Heart left ventricle (tissue), 13 donors: Measurements from ENCODE around the gene MCM5.

Experiments
- POLR2A ChIP-seq, 2 donors: fragments of 450-650 bp; IDR thresholded peaks; one replicate each; pipeline ENCODE4 v1.6.1; 2017; ENCODE audit warnings: antibody characterized with exemption in 2 of 2, mild to moderate bottlenecking in 2 of 2, moderate library complexity in 2 of 2
- TF ChIP-seq, protein P1 (sequence below), 12 donors: fragments of 200-600 bp; sonication (generic) in 4 of 12; IDR thresholded peaks; one replicate each; pipeline versions ENCODE4 v1.5.0 to v1.8.0; 2018 to 2022; ENCODE audit warnings: antibody characterized with exemption in 12 of 12, mild to moderate bottlenecking in 5 of 12
- donor health status: ischemic (EF 13 %, LVEDD 7.1; RV severe dilation, severe dysfunction).
- donor health status: DM: no; HTN: yes; CAD: no.
- donor health status: DM: no; HTN: no; CAD: no.
- donor health status: ischemic (EF 25% LVEDD 6.9; RV normal size, moderate dysfunction).
- donor health status: ischemic (EF 25% LVEDD 5.7; RV mildly dilated, moderate dysfunction).
- donor health status: ischemic (EF 35%, LVEDD 5.7; RV mildly dilated, moderate dysfunction).
- donor health status: nonischemic (EF 11% LVEDD 7.7; RV severe dilation, severe dysfunction).
- donor health status: DM: yes; HTN: yes; CAD: no.
- donor health status: PGD.
- donor health status: ischemic (EF 29% LVEDD 5.4; RV normal size, mild dysfunction).
- donor health status: nonischemic (EF 23%, LVEDD 6.1; RV moderate dilation, normal function).

DNA sequence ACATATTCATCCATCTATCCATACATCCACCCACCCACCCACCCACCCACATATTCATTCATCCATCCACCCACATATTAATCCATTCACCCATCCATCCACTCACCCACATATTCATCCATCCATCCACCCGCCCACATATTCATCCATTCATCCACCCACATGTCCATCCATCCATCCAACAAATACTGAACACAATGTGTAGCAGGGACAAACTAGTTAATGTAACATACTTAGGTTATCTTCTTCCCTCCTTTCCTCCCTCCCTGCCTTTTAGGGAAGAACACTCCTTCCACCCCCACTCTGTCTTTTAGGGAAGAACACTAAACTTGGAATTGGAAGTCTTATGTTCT, 39.4 kb downstream of the MCM5 start:
- TF ChIP-seq, protein P1, sequence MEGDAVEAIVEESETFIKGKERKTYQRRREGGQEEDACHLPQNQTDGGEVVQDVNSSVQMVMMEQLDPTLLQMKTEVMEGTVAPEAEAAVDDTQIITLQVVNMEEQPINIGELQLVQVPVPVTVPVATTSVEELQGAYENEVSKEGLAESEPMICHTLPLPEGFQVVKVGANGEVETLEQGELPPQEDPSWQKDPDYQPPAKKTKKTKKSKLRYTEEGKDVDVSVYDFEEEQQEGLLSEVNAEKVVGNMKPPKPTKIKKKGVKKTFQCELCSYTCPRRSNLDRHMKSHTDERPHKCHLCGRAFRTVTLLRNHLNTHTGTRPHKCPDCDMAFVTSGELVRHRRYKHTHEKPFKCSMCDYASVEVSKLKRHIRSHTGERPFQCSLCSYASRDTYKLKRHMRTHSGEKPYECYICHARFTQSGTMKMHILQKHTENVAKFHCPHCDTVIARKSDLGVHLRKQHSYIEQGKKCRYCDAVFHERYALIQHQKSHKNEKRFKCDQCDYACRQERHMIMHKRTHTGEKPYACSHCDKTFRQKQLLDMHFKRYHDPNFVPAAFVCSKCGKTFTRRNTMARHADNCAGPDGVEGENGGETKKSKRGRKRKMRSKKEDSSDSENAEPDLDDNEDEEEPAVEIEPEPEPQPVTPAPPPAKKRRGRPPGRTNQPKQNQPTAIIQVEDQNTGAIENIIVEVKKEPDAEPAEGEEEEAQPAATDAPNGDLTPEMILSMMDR (IDR thresholded peaks at IDR 0.05): no peak
- TF ChIP-seq POLR2A (IDR thresholded peaks at IDR 0.05): no peak
